GM12865 (cell line): ENCODE results near the gene COL18A1.

Source experiments
- DNase-seq: peaks from one replicate; pipeline ENCODE4 v3.0.0; 2010; ENCODE audit warnings: low read depth
- H3K4me3 ChIP-seq: 2 replicates; pipeline ENCODE4 v1.5.1; 2011; ENCODE audit warnings: mild to moderate bottlenecking, low read depth, low read length, control low read depth
- TF ChIP-seq, protein P1 (sequence below): IDR thresholded peaks from 2 replicates; pipeline ENCODE4 v1.5.1; 2011; ENCODE audit warnings: low read length, control low read depth, low read depth, inconsistent platforms; ENCODE audit not compliant: insufficient read depth; ENCODE audit errors: missing control alignments

The COL18A1 gene

DNA sequence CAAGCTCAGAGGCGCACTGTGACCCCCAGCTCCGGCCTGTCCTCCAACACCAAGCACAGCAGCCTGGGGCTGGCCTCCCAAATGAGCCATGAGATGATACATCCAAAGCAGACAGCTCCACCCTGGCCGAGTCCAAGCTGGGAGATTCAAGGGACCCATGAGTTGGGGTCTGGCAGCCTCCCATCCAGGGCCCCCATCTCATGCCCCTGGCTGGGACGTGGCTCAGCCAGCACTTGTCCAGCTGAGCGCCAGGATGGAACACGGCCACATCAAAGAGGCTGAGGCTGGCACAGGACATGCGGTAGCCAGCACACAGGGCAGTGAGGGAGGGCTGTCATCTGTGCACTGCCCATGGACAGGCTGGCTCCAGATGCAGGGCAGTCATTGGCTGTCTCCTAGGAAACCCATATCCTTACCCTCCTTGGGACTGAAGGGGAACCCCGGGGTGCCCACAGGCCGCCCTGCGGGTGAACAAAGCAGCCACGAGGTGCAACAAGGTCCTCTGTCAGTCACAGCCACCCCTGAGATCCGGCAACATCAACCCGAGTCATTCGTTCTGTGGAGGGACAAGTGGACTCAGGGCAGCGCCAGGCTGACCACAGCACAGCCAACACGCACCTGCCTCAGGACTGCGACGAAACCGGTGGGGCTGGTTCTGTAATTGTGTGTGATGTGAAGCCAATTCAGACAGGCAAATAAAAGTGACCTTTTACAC lies 108.2 kb downstream of the COL18A1 start:
- DNase-seq, result no peak
- TF ChIP-seq, protein P1, sequence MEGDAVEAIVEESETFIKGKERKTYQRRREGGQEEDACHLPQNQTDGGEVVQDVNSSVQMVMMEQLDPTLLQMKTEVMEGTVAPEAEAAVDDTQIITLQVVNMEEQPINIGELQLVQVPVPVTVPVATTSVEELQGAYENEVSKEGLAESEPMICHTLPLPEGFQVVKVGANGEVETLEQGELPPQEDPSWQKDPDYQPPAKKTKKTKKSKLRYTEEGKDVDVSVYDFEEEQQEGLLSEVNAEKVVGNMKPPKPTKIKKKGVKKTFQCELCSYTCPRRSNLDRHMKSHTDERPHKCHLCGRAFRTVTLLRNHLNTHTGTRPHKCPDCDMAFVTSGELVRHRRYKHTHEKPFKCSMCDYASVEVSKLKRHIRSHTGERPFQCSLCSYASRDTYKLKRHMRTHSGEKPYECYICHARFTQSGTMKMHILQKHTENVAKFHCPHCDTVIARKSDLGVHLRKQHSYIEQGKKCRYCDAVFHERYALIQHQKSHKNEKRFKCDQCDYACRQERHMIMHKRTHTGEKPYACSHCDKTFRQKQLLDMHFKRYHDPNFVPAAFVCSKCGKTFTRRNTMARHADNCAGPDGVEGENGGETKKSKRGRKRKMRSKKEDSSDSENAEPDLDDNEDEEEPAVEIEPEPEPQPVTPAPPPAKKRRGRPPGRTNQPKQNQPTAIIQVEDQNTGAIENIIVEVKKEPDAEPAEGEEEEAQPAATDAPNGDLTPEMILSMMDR, result no peak
- no peak overlapping the region for H3K4me3 ChIP-seq

DNA sequence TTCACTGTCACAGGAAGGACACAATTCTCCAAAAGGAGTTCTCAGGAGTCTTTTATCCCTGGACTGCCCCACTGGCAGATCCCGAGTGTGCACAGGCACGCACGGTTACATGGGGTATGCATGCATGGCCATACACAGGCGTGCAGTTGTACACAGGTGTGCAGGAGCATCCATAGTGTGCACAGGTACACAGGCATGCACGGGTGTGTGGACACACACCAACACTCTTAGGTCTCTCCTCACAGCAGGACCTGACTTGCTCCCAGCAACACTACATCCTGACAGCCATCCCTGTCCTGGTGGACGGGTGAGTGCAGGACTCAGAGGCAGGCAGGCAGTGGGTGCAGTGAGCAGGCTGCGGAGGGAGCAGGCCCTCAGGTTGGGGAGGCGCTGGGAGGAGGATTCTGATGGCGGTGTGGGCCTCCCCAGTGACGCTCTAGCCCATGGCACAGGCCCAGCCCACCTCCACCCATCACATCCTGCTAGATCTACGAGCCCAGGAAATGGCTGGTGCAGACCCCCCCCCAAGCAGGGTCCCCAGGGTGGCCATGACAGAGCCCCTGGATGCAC lies 108.9 kb downstream of the COL18A1 start:
- TF ChIP-seq, protein P1, result no peak
- DNase-seq, result no peak
- no peak overlapping the region for H3K4me3 ChIP-seq

DNA sequence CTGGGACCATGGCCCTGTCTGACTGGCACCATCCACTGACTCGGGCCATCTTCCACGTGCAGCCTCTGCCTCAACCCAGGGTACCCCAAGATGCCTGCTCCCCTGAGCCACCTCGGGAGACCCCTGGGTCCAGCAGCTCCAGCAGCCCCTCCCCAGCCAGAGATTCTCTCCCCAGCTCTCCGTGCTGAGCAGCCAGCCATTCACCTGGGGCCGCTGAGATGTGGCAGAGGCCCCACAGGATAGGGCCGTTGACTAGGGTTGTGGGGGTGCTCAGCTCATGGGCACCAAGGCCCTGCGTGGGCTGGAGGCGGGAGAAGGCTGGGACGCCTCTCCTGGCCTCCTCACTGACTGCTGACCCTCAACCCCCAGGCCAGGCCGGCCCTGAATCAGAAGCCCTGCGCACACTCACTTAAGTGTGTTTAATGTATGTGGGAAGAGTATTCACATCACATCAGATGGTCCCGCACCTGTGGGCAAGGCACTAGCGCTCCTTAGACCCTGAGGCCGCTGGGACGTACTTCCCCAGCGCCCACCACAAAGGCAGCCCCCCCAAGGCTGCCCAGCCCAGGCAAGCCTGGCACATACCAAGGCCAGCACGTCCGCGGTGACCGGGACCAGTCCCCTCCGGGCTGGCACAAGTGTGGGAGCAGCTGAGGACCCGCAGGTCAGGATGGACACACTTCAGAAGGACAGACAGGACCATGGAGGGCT lies 109.5 kb downstream of the COL18A1 start:
- no peak overlapping the region for H3K4me3 ChIP-seq
- TF ChIP-seq, protein P1, result no peak
- DNase-seq, result no peak

DNA sequence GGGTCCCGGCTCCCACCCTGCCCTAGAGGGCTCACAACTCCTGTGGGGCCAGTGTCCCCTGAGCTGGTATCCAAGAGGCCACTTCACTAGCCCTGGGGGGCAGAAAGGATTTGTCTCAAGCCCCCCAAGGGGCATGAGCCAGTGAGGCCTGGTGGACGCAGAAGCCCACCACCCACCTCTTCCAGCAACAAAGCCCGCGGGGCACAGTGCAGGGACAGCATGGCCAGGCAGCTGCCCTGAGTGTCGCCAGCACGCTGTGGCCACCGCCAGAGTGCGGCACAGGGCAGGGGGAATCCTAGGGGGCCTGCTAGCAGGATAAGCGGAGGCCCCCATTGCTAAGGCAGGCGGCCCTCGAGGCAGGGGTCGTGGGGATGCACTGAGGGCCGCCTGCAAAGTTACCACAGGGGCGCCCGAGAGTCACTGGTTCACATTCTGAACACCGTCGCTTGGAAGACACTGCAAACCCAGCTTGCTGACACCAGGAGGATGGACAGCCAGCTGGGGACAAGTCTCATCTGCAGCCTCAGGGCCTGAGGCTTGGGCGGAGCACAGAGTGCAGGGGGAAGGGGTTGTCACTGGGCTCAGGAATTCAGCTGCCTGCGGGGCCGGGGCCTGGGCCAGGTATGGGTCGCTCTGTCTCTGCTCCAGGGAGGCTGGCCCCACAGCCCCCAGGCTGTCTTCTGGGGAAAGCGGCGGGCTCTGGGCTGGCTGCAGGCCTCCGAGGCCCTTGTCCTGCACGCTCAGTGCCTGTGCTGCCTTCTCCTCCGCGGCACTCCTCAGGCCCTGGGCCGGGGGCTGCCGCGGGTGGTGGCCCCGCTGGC lies 110.5 kb downstream of the COL18A1 start:
- no peak for DNase-seq
- TF ChIP-seq, protein P1, result no peak
- no peak overlapping the region for H3K4me3 ChIP-seq

DNA sequence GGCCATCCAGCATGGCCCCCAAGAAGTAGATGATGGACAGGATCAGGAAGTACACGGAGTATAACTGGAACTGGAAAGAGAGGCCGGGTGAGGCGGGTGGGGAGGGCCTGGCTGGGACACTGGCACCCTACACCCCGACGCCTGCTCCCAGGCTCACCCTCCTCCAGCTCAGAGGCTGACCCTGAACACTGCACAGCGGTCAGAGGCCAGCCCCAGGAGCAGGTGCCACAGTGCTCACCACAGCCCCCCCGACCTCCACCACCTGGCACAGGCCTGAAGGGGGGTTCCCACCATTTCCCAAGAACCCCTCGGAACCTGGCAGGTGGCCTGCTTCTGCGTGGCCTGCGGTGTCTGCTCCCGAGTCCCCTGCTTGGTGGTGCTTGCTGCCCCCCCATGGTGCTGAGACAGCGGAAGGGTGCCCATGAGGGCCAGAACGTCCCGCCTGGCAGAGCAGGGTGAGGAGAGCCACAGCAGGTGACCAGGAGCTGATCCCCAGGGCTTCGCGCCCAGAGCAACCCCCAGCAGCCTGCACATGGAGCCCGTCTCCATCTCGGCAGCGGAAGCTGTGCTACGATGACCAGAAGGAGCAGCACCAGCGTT lies 111.2 kb downstream of the COL18A1 start:
- TF ChIP-seq, protein P1, result no peak
- H3K4me3 ChIP-seq, result no peak overlapping the region
- DNase-seq, result no peak

DNA sequence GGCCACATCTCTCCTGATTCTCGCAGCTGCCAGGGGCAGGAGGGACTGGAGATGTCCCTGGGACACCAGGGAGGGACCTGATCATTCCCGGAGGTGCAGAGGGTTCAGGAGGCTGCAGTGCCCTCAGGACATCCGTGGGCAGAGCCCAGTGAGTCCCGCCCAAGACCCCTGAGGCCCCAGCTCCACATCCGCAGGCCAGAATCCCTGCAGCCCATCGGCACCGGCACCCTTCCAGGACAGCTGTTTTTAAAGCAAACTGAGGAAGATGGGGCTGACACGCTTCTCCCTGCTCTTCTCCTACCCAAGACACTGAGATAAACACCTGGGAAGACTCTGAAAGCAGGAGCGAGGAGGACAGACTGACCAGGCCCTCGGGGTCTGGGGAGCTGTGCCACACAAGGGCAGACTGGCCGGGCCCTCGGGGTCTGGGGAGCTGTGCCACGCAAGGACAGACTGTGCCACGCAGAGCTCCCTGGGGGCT lies 111.7 kb downstream of the COL18A1 start:
- no peak overlapping the region for H3K4me3 ChIP-seq
- TF ChIP-seq, protein P1, result no peak
- no peak for DNase-seq
